ENCODE measurements around the gene ABHD1.
"Not testable (repeated sequence)": the region's sequence is repeated elsewhere in the genome, so short reads cannot be mapped to it uniquely, and the experiment has no call there.

ABHD1 gene

DNA sequence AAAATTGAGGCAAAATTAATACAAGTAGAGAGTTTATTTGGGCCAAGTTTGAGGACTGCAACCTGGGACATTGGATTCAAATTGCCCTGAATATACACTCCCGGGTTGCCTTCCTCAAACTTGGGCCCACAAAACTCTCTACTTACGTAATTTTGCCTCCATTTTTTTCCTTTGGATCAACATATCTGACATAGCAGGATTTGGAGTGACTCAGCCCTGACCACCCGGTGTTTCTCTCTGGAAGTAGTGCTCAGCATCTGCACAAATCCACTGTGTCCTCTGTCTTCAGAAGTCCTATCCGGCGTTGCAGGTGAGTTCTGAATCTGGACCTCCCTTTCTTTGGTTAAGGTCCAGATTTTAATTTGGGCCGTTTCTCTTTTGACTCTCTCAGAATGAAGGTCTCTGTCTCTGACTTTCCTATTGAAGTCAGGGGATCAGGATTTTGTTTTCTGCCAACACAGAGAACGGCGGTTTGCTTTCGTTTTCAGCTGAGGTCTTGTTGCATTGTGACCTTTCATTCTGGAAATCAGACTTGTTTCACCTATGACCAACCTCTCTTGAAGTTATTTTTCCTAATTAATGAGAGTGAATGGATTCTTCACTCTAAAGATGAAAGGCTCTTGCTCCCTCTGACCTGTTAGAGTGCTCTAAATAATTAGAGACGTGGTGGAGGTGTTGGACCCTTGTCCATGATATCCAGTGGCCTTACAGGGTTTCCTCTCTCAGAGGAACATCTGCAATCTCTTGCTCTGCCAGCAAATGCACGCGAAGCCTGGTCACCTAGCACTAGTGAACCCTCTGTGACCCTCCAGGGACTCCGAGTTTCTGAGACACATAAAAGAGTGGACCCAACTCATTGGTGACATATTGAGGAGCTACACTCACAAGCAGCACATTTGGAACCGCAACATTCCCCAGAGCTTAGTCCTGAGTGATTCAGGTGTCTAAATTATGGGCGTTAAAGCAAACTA is 38.8 kb downstream of the ABHD1 start:
- no peak for DNase-seq (ENCODE audit: low read depth in 4 of 4, low spot score in 1 of 4)

DNA sequence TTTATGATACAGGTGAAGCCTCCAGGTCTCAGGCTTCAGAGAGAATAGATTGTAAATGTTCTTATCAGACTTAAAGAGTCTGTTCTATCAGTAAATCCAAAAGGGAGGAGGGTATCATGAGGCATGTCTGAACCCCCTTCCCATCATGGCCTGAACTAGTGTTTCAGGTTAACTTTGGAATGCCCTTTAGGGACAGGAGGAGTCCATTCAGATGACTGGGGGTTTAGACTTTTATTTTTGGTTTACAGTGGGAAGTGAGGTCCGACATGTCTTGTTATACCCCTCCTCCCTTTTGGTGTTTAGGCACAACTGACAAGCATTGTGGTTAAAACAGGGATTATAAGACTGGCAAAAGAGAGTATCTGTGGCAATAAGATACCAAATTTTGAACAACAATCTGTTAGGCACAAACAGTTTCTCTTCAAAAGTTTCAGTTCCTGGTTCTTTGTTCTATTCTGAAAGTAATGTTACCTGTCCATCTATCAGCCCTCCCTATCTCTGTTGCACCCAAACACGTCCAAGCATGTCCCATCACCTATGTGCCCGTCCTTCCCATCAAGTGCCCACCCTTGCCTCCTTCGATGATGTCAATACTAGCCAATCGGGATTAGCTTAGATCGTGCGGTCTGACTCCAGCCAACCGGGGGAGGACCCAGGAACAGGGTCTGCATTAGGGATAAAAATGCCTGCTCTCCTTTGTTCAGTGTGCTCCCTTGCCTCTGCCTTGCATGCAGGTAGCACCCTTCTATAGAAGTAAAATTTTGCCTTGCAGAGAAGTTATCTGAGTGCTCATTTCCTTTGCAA is 41.5 kb downstream of the ABHD1 start:
- DNase-seq (ENCODE audit: low read depth in 4 of 4, low spot score in 1 of 4) = no peak

DNA sequence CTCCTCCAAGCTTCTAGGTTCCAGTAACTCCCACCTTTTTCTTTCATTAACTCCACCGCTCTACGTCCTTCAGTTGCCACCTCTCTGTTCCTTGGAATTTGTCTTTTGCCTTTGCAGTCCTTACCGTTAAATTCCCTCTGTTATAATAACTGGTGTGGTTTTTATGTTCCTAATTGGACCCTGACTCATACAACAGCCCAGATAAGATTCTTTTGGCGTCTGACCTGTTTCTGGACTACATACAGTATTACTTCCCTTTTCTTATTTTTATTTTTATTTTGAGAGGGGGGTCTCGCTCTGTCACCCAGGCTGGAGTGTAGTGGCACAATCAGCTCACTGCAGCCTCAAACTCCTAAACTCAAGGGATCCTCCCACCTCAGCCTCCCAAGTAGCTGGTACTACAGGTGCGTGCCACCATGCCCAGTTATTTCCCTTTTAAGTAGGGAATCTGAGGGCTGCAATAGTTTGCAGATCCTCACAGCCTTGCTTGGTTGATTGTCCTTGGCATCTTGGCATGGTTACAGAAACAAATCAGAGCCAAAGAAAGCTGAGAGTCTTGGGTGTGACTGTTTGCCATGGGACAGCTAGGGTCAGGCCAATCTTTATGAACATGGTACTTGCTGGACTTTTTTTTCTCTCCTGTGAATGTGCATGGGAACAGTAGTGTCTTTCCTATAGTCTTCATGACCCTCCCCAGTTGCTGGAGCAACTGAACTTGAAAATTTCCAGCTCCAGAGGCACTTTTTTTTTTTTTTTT is 47.1 kb downstream of the ABHD1 start:
- no peak for DNase-seq (ENCODE audit: low read depth in 4 of 4, low spot score in 1 of 4)

DNA sequence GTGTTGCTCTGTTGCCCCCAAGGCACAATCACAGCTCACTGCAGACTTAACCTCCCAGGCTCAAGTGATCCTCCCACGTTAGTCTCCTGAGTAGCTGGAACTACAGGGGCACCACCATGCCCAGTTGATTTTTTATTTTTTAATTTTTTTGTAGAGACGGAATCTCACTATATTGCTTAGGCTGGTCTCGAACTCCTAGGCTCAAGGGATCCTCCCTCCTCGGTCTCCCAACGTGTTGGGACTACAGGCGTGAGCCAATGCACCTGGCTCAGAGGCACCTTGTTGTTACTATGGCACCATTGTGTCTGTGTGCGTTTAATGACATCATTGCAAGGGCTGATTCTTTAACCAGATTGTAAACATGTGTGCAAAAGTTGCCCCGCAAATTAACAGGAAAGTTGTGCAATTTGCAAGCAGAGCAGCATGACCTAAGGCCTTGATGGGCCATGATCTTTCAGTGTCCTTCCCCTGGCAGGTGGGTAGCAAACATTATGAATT is 47.8 kb downstream of the ABHD1 start:
- DNase-seq (ENCODE audit: low read depth in 4 of 4, low spot score in 1 of 4) = no peak

DNA sequence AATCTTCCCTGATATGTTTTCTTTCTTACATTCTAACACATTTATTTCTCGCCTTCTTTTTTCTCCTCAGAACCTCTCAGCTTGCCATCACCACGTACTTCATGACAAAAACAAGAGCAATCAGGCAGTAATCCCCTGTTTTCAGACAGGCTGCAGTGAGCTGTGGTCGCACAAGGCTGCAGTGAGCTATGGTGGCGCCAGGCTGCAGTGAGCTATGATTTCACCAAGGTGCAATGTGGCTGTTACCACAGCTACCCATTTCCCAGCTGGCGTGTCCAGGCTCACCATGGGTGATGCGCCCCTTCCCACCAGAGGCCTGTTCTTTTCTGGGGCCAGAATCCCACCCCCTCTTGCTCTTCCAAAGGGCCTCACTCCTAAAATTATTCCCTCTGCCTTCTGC is 51.0 kb downstream of the ABHD1 start:
- DNase-seq (ENCODE audit: low read depth in 4 of 4, low spot score in 1 of 4) = no peak

DNA sequence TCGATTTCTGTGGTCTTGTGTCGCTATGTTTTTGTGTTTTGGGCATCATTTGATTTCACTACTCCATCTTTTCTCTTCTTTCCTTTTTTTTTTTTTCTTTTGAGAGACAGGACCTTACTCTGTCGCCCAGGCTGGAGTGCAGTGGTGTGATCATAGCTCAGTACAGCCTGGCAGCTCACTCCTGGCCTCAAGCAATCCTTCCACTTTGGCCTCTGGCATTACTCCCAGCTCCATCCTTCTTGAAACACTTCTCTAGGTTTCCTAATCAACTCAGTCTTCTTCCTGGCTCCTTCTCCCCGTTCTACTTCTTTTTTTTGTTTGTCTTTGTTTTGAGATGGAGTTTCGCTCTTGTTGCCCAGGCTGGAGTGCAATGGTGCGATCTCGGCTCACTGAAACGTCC is 51.7 kb downstream of the ABHD1 start:
- no peak for DNase-seq (ENCODE audit: low read depth in 4 of 4, low spot score in 1 of 4)

DNA sequence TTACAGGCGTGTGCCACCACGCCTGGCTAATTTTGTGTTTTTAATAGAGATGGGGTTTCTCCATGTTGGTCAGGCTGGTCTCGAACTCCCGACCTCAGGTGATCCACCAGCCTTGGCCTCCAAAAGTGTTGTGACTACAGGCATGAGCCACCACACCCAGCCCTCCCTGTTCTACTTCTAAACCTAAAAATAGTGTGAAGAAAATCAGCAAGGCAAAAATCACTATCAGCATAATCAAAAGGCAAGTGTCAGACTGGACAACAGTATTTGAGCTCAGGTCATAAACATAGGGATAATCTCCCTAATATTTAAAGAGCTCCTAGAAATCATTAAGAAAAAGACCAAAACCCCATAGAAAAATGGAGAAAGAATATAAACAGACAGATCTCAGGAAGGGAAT is 52.2 kb downstream of the ABHD1 start:
- DNase-seq (ENCODE audit: low read depth in 4 of 4, low spot score in 1 of 4) = not testable (repeated sequence)

DNA sequence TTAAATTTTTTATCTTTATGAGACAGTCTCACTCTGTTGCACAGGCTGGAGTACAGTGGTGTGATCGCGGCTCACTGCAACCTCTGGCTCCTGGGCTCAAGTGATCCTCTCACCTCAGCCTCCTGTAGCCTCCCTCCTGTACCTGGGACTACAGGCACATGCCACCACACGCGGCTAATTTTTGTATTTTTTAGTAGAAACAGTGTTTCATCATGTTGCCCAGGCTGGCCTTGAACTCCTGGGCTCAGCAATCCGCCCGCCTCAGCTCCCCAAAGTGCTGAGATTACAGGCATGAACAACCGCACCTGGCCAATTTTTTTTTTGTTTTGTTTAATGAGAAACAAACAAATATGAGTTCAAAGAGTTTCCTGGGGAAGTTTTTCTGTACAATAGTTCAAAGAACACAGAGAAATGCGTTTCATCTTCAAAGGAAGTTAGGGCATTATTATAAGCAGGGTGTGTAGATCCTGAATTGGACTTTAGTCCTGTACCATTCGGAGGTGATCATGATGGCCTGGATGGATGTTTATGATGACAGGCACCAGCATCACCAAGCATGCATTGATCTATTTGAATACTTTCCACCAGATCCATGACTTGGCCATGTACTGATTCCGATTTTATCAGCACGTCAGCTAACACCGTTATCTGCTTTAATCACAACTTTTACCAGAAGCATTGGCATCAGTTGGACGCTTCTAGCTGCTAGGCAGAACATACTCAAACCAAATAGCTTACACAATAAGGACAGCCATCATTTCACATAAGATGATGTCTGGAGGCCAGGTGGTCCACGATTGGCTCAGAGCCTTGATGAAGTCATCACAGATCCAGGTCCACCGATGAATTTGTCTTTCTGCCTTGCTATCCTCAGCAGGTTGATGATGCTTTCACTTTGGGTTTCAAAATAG is 54.1 kb downstream of the ABHD1 start:
- no peak for DNase-seq (ENCODE audit: low read depth in 4 of 4, low spot score in 1 of 4)

DNA sequence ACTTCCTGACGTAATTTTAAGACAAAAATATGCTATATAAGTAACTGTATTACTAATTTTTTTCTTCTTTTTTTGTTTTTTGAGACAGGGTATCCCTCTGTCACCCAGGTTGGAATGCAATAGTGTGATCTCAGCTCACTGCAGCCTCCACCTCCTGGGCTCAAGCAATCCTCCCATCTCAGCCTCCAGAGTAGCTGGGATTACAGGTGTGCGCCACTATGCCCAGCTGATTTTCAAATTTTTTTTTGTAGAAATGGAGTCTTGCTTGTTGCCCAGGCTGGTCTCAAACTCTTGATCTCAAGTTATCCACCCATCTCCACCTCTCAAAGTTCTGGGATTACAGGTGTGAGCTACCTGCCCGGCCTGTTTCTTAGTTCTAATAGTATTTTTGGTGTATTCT is 54.9 kb downstream of the ABHD1 start:
- no peak for DNase-seq (ENCODE audit: low read depth in 4 of 4, low spot score in 1 of 4)

DNA sequence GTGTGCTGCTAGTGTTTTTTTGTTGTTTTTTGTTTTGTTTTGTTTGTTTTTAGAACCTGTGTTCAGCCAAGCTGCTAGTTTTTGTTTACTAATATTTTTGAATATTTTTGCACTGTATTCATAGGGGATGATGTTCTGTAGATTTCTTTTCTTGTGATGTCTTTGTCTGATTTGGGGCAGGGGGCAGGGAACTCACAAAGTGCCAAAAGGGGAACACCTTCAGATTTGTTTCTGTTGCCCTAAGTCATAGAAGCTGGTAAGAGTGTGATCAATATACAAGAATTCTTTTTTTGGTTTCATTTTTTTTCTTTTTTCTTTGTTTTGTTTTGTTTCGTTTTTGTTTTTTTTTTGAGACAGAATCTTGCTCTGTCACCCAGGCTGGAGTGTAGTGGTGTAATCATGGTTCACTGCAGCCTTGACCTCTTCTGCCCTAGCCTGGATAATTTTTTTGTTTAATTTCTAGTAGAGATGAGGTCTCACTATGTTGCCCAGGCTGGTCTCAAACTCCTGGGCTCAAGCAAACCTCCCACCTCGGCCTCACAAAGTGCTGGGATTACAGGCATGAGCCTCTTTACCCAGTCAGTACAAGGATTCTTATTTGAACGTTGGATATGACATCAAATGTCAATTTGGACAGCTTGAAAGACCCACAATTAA is 55.9 kb downstream of the ABHD1 start:
- DNase-seq (ENCODE audit: low read depth in 4 of 4, low spot score in 1 of 4) = no peak

Measured in stimulated activated CD4-positive, alpha-beta T cell treated with anti-CD3 and anti-CD28 coated beads, Interleukin-1b, Interleukin-23, amount 100 ng/mL, for 24 hours (primary cell).